Measurements from ENCODE around the gene ZNF221.

ZNF221 gene

GRCh38 chr19:43956827-43957226 is 5.8 kb downstream of the ZNF221 start:
- in situ Hi-C loops (cut with MboI; ENCODE audit: low sequenced_read_pairs) = no loop called here

- in situ Hi-C loops (cut with MboI; ENCODE audit: low sequenced_read_pairs) = no loop called here
These were observed 6.9 kb downstream of the ZNF221 start for GRCh38 chr19:43957891-43958290.

- in situ Hi-C loops (cut with MboI; ENCODE audit: low sequenced_read_pairs) = no loop called here
These were observed 9.4 kb downstream of the ZNF221 start for GRCh38 chr19:43960411-43960810.

- in situ Hi-C loops (cut with MboI; ENCODE audit: low sequenced_read_pairs) = no loop called here
These were observed 15.2 kb downstream of the ZNF221 start for GRCh38 chr19:43966079-43966694.

GRCh38 chr19:43976732-43977131 is 25.7 kb downstream of the ZNF221 start:
- in situ Hi-C loops (cut with MboI; ENCODE audit: low sequenced_read_pairs) = no loop called here

- in situ Hi-C loops (cut with MboI; ENCODE audit: low sequenced_read_pairs) = no loop called here
These were observed 32.5 kb downstream of the ZNF221 start for GRCh38 chr19:43983544-43983911.

- in situ Hi-C loops (cut with MboI; ENCODE audit: low sequenced_read_pairs) = no loop called here
These were observed 33.1 kb downstream of the ZNF221 start, which contains the start of gene ZNF155 for GRCh38 chr19:43983912-43984686. Gene ZNF155 (plus strand): TSS chr19:43984188. CDS start chr19:43988544, 4,356 bp downstream.

- in situ Hi-C loops (cut with MboI; ENCODE audit: low sequenced_read_pairs) = no loop called here
These were observed 33.6 kb downstream of the ZNF221 start for GRCh38 chr19:43984687-43985000.

GRCh38 chr19:43997631-43998290 is 46.7 kb downstream of the ZNF221 start:
- in situ Hi-C loops (cut with MboI; ENCODE audit: low sequenced_read_pairs) = no loop called here

GRCh38 chr19:44002212-44002565 is 51.2 kb downstream of the ZNF221 start:
- in situ Hi-C loops (cut with MboI; ENCODE audit: low sequenced_read_pairs) = no loop called here

- in situ Hi-C loops (cut with MboI; ENCODE audit: low sequenced_read_pairs) = no loop called here
These were observed 51.8 kb downstream of the ZNF221 start, which contains the start of gene ZNF230 for GRCh38 chr19:44002566-44003460. Gene ZNF230 (plus strand): TSS chr19:44002957. CDS start chr19:44007079, 4,122 bp downstream.

GRCh38 chr19:44003461-44004009 is 52.5 kb downstream of the ZNF221 start:
- in situ Hi-C loops (cut with MboI; ENCODE audit: low sequenced_read_pairs) = no loop called here

GRCh38 chr19:44005973-44006372 is 54.9 kb downstream of the ZNF221 start:
- in situ Hi-C loops (cut with MboI; ENCODE audit: low sequenced_read_pairs) = no loop called here

GRCh38 chr19:44007473-44007872 is 56.4 kb downstream of the ZNF221 start:
- in situ Hi-C loops (cut with MboI; ENCODE audit: low sequenced_read_pairs) = no loop called here

- in situ Hi-C loops (cut with MboI; ENCODE audit: low sequenced_read_pairs) = no loop called here
These were observed 59.4 kb downstream of the ZNF221 start for GRCh38 chr19:44010468-44010867.
